Suprapubic skin (tissue), 4 donors: ENCODE results near the gene STARD13. TPM values are rescaled to one million over a fixed set of nuclear protein-coding genes. Genes with fewer than 3 reads are reported as not detected.

ENCODE experiments used
- DNase-seq, 2 donors: peaks; one replicate each; pipeline ENCODE4 v3.0.0-alpha.2; 2019; ENCODE audit warnings: low spot score in 2 of 2
- H3K27ac ChIP-seq: fragments of 200-600 bp; sonication (generic); one replicate; pipeline ENCODE4 v1.5.1; 2019
- H3K27me3 ChIP-seq: fragments of 200-600 bp; sonication (generic); one replicate; pipeline ENCODE4 v1.5.1; 2019
- H3K36me3 ChIP-seq: fragments of 200-600 bp; sonication (generic); one replicate; pipeline ENCODE4 v1.5.1; 2019
- H3K4me1 ChIP-seq: fragments of 200-600 bp; sonication (generic); one replicate; pipeline ENCODE4 v1.5.1; 2019
- H3K4me3 ChIP-seq: fragments of 200-600 bp; sonication (generic); one replicate; pipeline ENCODE4 v1.5.1; 2019; ENCODE audit warnings: mild to moderate bottlenecking
- H3K9me3 ChIP-seq: fragments of 200-600 bp; sonication (generic); one replicate; pipeline ENCODE4 v1.5.1; 2019
- EP300 ChIP-seq: sonication (generic); formaldehyde crosslinking; IDR thresholded peaks from one replicate; pipeline ENCODE4 v1.6.1; 2017; ENCODE audit warnings: antibody characterized with exemption
- POLR2A ChIP-seq, 2 donors: fragments of 450-650 bp; IDR thresholded peaks; one replicate each; pipeline ENCODE4 v1.6.1; 2017; ENCODE audit warnings: antibody characterized with exemption in 2 of 2, mild to moderate bottlenecking in 2 of 2, moderate library complexity in 2 of 2
- POLR2AphosphoS5 ChIP-seq, 3 donors: sonication (generic); formaldehyde crosslinking; IDR thresholded peaks; one replicate each; pipeline ENCODE4 v1.6.1; 2017; ENCODE audit warnings: antibody characterized with exemption in 3 of 3
- WGBS: methylation state at CpG from one replicate; pipeline ENCODE4 v1.1.5; 2018; 5-methylcytosine and 5-hydroxymethylcytosine counted together
- total RNA-seq, 4 donors: library from RNA; depleted of rRNA; stranded (reverse); fragments of >200 nt; gene quantifications; one replicate each; pipeline ENCODE4 v1.1.0, GENCODE V29; 2016
- TF ChIP-seq, protein P1 (sequence below), 2 donors: fragments of 200-600 bp in 1 of 2; fragments of 450-650 bp in 1 of 2; sonication (generic) in 1 of 2; IDR thresholded peaks; one replicate each; pipeline ENCODE4 v1.5.1; 2016 to 2019; ENCODE audit warnings: antibody characterized with exemption in 2 of 2, mild to moderate bottlenecking in 1 of 2, moderate library complexity in 1 of 2

STARD13 gene
- total RNA-seq, 4 donors from 2014 or later = 7.9 to 31.4 (median 15.9) TPM

DNA sequence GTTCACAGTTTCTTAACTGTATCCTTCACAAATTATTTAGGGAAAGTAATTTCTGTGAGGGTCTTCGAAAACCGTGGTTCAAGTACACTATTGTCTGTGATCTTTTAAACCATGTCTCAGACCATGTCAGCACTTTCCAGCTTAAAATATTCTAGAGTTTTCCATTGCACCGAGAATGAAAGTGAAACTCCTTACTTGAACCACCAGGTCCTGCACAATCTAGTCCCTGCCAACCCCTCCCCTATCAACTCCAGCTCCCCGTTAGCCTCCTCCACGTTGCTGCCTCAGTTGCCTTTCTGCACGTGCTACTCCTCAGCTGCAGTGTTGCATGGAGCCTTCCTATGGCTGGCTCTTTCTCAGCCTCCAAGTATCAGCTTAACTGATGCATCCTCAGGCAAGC is 7.2 kb upstream of the STARD13 start:
- WGBS = 80% methylated on average over 6 of the region's 6 CpGs
- Histone ChIP-seq H3K27ac (no peak overlapping the region), H3K4me1 (peaks cover 6% of the 10 kb centered on the region), H3K9me3 (no peaks in the 10 kb centered on the region), H3K36me3 (no peaks in the 10 kb centered on the region), H3K4me3 (no peak overlapping the region), H3K27me3 (no peaks in the 10 kb centered on the region)
- TF ChIP-seq, protein P1, sequence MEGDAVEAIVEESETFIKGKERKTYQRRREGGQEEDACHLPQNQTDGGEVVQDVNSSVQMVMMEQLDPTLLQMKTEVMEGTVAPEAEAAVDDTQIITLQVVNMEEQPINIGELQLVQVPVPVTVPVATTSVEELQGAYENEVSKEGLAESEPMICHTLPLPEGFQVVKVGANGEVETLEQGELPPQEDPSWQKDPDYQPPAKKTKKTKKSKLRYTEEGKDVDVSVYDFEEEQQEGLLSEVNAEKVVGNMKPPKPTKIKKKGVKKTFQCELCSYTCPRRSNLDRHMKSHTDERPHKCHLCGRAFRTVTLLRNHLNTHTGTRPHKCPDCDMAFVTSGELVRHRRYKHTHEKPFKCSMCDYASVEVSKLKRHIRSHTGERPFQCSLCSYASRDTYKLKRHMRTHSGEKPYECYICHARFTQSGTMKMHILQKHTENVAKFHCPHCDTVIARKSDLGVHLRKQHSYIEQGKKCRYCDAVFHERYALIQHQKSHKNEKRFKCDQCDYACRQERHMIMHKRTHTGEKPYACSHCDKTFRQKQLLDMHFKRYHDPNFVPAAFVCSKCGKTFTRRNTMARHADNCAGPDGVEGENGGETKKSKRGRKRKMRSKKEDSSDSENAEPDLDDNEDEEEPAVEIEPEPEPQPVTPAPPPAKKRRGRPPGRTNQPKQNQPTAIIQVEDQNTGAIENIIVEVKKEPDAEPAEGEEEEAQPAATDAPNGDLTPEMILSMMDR (IDR thresholded peaks at IDR 0.05) = no peak
- TF ChIP-seq POLR2A (IDR thresholded peaks at IDR 0.05) (no peak), POLR2AphosphoS5 (IDR thresholded peaks at IDR 0.05) (no peak), EP300 (no peak)
- no peak for DNase-seq

DNA sequence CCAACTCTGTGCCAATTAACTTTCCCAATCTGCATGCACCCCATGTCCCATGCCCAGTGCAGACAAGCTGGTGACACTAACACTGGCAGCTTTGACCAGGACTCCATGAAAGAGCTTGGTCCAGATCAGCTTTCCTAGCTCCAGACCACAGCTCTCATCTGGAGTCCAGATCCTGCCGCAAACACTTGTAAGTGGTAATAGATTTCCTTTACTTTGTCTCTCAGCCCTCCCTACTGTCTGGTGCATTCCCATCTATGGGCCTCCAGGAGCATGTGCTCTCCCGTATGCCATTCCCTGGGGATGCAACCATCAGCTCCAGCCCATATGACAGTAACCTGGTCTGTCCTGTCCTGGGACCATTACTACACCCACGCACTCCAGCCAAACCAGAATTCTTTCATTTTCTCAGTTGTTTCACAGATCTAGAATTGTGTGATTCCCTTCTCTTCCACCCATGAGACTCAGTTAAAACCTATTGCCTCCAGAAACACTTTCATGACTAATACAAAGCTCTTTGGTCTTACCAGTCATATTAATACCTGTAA is 4.9 kb upstream of the STARD13 start:
- H3K4me1 ChIP-seq = peaks cover 19% of the 10 kb centered on the region
- DNase-seq = no peak
- H3K27ac ChIP-seq = no peak overlapping the region
- no peak for TF ChIP-seq EP300
- TF ChIP-seq, protein P1 (IDR thresholded peaks at IDR 0.05) = no peak
- no peak for TF ChIP-seq POLR2A (IDR thresholded peaks at IDR 0.05)
- TF ChIP-seq POLR2AphosphoS5 (IDR thresholded peaks at IDR 0.05) = no peak
- H3K27me3 ChIP-seq = no peaks in the 10 kb centered on the region
- WGBS = 77% methylated on average over 3 of the region's 3 CpGs
- H3K9me3 ChIP-seq = no peaks in the 10 kb centered on the region
- H3K36me3 ChIP-seq = no peaks in the 10 kb centered on the region
- H3K4me3 ChIP-seq = no peak overlapping the region

DNA sequence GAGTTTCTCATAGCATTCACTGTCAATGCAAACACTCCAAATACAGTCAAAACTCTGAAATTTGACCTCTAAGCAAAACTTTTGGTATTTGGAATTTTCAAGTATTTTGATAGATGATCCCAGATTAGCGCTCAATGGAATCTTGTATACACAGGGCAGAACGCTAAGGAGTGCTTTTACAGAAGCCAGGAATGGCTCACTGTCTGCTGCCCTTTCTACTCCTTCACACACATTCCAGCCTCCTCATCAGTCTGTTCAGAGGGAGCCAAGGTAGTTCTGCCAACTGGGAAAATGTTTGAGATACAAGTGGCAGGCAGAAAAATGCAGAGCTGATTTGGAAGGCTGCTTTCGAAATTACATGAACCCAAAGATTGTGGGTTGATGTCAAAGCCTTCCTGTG is 4.4 kb upstream of the STARD13 start:
- WGBS = 81% methylated on average over 3 of the region's 3 CpGs
- Histone ChIP-seq H3K4me3 (no peak overlapping the region), H3K36me3 (no peaks in the 10 kb centered on the region), H3K9me3 (no peaks in the 10 kb centered on the region), H3K4me1 (peaks cover 19% of the 10 kb centered on the region), H3K27ac (no peak overlapping the region), H3K27me3 (no peaks in the 10 kb centered on the region)
- TF ChIP-seq POLR2AphosphoS5 (IDR thresholded peaks at IDR 0.05) (no peak), EP300 (no peak), POLR2A (IDR thresholded peaks at IDR 0.05) (no peak)
- TF ChIP-seq, protein P1 (IDR thresholded peaks at IDR 0.05) = no peak
- DNase-seq = no peak

DNA sequence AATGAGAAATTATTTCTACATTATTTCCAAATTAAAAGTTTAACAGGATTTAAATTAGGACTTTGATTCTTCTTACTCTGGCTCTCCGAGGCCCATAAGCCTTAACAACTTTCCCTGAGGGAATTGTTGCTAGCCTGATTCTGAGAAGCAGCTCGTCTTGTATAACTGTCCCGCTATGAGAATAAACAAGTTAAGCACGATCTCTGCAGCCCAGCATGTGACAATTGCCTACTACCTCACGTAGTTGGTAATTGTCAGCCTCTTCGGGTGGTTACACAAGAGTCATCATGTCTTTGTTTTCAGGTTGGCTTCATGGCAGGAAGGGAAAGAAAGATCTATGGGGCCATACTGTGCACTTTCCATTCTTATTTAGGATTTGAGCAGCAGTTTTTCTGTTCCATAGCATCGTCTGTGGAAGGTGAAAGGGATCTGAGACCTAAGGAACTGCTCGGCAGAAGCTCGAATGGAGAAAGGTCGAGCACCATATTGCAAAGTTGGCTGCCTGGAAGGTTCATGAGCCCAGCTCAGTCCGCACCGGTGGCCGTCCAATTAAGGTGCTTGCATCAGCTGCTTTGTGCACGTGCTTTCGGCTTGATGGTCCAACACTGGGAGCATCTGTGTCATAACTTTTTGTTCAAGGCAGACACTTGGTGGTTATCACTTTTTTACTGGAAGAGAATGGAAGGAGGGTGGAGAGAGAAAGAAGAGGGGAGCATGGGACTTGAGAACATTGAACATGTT is 1.8 kb upstream of the STARD13 start:
- Histone ChIP-seq H3K36me3 (no peaks in the 10 kb centered on the region), H3K27me3 (no peaks in the 10 kb centered on the region), H3K9me3 (no peaks in the 10 kb centered on the region), H3K4me3 (no peak overlapping the region), H3K27ac (no peak overlapping the region), H3K4me1 (peaks cover 30% of the 10 kb centered on the region)
- WGBS = 83% methylated on average over 15 of the region's 15 CpGs
- no peak for DNase-seq
- TF ChIP-seq POLR2AphosphoS5 (IDR thresholded peaks at IDR 0.05) (no peak), EP300 (no peak), POLR2A (IDR thresholded peaks at IDR 0.05) (no peak)
- TF ChIP-seq, protein P1 (IDR thresholded peaks at IDR 0.05) = no peak

DNA sequence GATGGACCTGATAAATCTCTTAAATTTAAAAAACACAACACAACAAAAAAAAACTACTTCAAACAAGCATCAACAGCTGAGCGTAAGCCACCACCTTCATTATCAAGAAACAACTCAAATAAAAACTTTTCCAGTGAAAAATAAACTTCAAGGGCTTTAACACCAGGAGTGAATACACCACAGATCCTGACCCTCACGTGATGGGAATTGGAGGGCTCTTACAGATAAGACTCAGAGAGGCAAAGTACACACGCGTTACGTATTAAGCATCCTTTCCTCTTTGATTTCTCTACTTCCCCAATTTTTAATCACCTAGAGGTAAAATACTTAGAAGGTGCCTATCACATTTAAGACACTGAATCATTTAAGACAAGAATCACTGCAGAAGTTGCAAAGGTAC is 573 bp upstream of the STARD13 start:
- Histone ChIP-seq H3K27me3 (no peaks in the 10 kb centered on the region), H3K36me3 (no peaks in the 10 kb centered on the region), H3K4me1 (peaks cover 38% of the 10 kb centered on the region), H3K4me3 (peak overlapping the region; percentile 67), H3K9me3 (no peaks in the 10 kb centered on the region), H3K27ac (peak overlapping the region; percentile 92)
- TF ChIP-seq EP300 (no peak), POLR2AphosphoS5 (IDR thresholded peaks at IDR 0.05) (no peak)
- TF ChIP-seq, protein P1 (IDR thresholded peaks at IDR 0.05) = no peak
- WGBS = 34% methylated on average over 5 of the region's 5 CpGs
- no peak for DNase-seq
